Fibroblast of lung (primary cell): ENCODE results near the gene INPP5A.

Experiments used
- EZH2 ChIP-seq: IDR thresholded peaks from 2 replicates; pipeline ENCODE4 v1.5.1; 2012; ENCODE audit warnings: low read length, control low read depth, mild to moderate bottlenecking; ENCODE audit errors: missing control alignments
- TF ChIP-seq, protein P1 (sequence below), 2 donors: IDR thresholded peaks in 1 of 2; conservative IDR thresholded peaks in 1 of 2; 1 replicate in 1 of 2; 2 replicates in 1 of 2; pipeline ENCODE4 v1.5.1; 2011 to 2012; ENCODE audit warnings: low read length in 2 of 2, control low read depth in 1 of 2, inconsistent platforms in 1 of 2, low read depth in 1 of 2, mild to moderate bottlenecking in 1 of 2

DNA sequence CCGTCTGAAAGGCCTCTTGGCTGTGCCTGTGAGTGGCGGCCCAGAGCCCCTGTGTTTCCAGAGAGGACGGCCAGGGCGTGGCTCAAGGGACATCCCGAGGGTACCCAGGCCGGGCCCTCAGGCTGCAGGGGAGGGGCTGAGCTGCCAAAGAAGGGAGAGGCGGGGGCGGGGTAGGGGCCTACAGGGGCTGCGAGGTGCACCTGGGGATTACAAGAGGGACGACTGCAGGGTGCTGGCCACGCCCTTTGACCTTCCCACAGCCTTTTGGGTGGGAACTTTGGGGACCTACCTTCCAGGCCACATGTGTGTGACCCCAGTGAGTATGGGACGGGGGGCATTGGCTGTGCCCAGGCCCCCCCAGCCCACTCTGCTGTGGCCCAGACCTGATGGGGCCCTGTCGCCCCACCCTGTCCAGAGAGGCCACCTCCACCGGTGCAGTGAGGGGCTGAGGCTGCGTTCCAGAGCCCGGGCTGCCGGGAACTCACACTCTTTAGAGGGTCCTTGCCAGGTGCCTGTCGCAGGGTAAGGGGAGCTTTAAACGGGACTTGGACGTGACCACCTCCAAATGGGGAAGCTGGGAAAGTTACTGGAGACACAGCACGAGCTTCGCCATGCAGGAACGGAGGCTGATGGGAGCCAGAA is 267.3 kb downstream of the INPP5A start:
- TF ChIP-seq, protein P1, sequence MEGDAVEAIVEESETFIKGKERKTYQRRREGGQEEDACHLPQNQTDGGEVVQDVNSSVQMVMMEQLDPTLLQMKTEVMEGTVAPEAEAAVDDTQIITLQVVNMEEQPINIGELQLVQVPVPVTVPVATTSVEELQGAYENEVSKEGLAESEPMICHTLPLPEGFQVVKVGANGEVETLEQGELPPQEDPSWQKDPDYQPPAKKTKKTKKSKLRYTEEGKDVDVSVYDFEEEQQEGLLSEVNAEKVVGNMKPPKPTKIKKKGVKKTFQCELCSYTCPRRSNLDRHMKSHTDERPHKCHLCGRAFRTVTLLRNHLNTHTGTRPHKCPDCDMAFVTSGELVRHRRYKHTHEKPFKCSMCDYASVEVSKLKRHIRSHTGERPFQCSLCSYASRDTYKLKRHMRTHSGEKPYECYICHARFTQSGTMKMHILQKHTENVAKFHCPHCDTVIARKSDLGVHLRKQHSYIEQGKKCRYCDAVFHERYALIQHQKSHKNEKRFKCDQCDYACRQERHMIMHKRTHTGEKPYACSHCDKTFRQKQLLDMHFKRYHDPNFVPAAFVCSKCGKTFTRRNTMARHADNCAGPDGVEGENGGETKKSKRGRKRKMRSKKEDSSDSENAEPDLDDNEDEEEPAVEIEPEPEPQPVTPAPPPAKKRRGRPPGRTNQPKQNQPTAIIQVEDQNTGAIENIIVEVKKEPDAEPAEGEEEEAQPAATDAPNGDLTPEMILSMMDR (conservative IDR thresholded peaks at IDR 0.05 in 1 of 2, IDR thresholded peaks at IDR 0.05 in 1 of 2; ENCODE audit: low read depth in 1 of 2, low read length in 2 of 2): no peak
- no peak for TF ChIP-seq EZH2
